HG03354 (cell line): Measurements from ENCODE around the gene COL17A1.

Experiments
- ATAC-seq: cut with Tn5 transposase; IDR thresholded peaks from one replicate; pipeline ENCODE4 v1.9.1; 2021; ENCODE audit warnings: mild to moderate bottlenecking; ENCODE audit not compliant: unreplicated experiment, poor library complexity, severe bottlenecking

COL17A1 gene

GRCh38 chr10:104005172-104005863 lies 80.4 kb downstream of the COL17A1 start:
- ATAC-seq = no peak

DNA sequence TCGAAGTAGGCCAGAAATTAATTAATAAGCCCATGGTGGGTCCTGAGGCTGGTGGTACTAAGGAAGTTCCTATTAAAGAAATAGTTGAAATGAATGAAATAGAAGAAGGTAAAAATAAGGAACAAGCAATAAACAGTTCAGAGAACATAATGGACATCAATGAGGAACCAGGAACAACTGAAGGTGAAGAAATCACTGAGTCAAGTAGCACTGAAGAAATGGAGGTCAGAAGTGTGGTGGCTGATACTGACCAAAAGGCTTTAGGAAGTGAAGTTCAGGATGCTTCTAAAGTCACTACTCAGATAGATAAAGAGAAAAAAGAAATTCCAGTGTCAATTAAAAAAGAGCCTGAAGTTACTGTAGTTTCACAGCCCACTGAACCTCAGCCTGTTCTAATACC lies 82.8 kb downstream of the COL17A1 start:
- ATAC-seq = no peak

- no peak for ATAC-seq
Measured at GRCh38 chr10:103998805-103999204, 86.9 kb downstream of the COL17A1 start.

DNA sequence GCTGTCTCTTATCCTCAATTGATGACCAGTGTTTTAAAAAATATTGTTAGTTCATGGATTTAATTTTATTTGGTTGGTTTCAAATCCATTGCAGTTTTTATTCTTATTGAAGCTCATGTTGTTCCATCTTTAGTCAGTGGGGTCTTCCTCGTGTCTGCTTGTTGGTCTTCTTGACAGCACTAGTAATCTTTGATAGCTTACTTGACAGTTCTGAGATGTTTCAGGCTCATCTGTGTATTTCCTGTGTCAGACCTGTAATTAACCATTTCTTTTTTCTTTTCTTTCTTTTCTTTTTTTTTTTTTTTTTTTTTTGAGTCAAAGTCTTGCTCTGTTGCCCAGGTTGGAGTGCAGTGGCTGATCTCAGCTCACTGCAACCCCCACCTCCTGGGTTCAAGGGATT lies 90.5 kb downstream of the COL17A1 start:
- no peak for ATAC-seq

DNA sequence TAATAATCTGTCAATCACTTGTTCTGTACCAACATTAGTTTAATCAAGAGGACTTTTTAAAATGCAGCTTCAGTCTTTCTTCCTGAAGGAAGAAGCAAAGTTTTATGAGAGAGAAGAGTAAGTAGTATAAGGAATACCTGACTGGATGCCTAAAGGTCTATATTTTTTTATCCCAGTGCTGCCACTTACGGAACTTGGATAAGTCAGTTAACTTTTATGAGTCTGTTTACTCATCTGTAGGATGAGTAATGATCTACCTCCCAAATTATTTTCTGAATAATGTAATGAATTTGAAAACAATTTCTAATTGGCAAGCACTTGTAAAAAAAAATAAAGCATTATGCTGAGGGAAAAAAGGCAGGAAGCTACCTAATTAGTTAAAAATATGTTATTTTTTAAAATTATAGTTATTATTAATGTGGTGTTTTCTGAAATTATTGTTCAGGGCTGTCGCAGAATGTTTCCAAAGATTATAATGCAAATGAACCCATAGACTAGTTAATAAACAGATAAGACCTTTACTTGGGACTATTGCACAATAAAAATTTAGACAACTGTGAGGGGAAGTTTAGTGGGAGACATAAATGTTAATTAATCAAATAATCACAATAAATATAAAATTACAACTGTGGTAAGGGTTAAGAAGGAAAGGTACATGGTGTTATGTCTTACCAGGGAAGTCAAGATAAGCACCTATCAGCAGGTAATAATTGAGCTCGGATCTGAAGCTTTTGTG lies 94.1 kb downstream of the COL17A1 start:
- no peak for ATAC-seq

DNA sequence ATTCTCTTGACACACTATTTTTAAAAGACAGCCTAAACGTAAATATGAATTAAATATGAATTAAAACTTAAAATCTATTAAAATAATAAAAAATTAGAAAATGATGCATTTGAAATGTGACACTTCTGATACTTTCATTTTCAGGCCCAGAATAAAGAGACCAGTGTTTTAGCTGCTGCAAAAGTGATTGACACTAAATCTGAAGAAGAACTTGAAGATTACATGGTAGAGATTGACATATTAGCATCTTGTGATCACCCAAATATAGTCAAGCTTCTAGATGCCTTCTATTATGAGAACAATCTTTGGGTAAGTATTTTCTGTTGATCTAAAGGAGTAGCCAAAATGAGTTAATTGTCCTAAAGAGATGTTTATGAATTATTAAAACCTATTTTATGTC lies 95.1 kb downstream of the COL17A1 start:
- ATAC-seq = no peak

DNA sequence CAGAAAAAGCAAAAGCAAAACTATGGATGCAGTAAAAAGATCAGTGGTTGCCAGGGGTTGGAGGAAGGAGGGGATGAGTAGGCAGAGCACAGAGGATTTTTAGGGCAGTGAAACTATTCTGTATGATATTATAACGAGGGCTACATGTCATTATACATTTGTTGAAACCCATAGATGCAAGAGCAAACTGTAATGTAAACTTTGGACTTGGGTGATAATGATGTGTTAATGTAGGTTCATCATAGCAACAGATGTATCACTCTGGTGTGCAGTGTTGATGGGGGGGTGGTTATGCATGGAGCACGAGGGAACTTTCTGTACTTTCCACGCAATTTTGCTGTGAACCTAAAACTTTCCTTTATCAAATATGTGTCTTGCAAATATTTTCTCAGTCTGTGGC lies 95.6 kb downstream of the COL17A1 start:
- no peak for ATAC-seq

GRCh38 chr10:103986360-103986759 lies 99.3 kb downstream of the COL17A1 start:
- no peak for ATAC-seq

DNA sequence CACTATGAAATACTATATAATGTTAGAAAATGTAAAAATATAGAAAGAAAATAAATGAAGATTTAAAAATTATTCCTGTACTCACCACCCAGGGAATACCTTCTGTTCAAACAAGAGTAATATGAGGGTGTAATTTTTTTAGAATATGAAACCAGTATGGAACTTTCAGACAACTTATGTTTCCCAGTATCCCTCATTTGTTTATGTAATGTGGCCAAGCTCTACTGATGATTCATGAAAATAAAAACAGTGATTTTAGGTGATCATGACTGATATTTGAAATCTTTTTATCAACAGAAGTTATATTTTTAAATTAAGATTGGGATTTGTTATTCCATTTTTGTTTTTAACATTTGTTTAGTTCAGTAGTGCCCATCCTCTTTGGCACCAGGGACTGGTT lies 100.0 kb downstream of the COL17A1 start:
- ATAC-seq = no peak

DNA sequence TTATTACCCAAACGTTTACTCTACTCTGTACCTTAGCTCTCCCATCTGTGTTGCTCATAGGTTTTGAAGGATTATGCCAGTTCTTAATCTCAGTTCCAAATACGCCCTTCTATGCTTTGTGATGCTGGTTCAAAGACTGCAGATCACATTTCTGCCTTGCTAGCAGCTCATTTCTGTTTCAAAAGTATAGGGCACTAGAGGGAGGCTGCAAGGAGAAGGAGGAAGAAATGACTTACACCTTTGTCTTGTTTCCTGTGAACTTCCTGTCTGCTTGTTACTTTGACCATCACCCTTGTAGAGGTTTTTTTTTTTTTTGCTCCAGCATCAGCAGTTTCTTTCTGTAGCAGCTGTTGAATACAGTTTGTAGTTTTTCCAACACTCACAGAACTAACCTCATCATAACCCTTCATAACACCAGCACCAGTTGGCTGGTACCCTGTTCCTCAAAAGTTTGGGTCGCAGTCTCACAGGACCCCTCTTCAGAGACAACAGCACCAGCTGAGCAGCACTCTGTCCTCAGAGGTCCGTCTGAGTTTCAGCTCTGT lies 102.2 kb downstream of the COL17A1 start:
- ATAC-seq = peak; percentile 88

DNA sequence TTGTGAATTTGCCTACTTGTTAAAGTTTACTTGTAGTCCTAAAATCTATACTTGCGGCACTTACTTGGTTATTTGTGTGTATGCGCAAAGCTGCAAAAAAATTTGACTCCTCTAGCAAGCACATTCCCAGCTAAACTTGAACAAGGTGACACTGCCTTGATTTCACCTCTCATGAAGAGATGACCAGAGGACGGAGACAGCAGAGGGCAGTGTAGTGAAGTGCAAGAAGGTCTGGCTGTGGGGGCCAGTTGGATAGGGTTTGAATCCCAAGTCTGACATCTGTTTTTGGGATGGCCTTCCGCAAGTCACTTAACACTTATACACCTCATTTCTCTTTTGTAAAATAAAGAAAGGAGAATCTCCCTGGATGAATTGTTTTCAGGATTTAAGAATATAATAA lies 103.0 kb downstream of the COL17A1 start:
- ATAC-seq = no peak
